Neural progenitor cell (in vitro differentiated cells): Measurements from ENCODE around the gene MFRP. TPM values are rescaled to one million over a fixed set of nuclear protein-coding genes. Genes with fewer than 3 reads are reported as not detected.

ENCODE experiments used
- DNase-seq: peaks from one replicate; pipeline ENCODE4 v3.0.0-alpha.2; 2016; ENCODE audit warnings: low spot score
- H2AFZ ChIP-seq: fragments of 200-600 bp; sonication (generic); replicated peaks from 2 replicates; pipeline ENCODE4 v1.6.1; 2016; ENCODE audit warnings: antibody characterized with exemption
- H3F3A ChIP-seq: fragments of 200-600 bp; sonication (generic); 2 replicates; pipeline ENCODE4 v1.6.1; 2016; ENCODE audit warnings: antibody characterized with exemption, low read depth
- H3K27ac ChIP-seq: fragments of 200-600 bp; sonication (generic); 2 replicates; pipeline ENCODE4 v1.5.1; 2016; ENCODE audit warnings: mild to moderate bottlenecking
- H3K27me3 ChIP-seq: fragments of 200-600 bp; sonication (generic); 2 replicates; pipeline ENCODE4 v1.6.1; 2016; ENCODE audit warnings: mild to moderate bottlenecking, moderate library complexity
- H3K36me3 ChIP-seq: fragments of 200-600 bp; sonication (generic); 2 replicates; pipeline ENCODE4 v1.5.1; 2016
- H3K4me1 ChIP-seq: fragments of 200-600 bp; sonication (generic); 2 replicates; pipeline ENCODE4 v1.6.1; 2016; ENCODE audit warnings: mixed run types
- H3K4me2 ChIP-seq: fragments of 200-600 bp; sonication (generic); 2 replicates; pipeline ENCODE4 v1.6.1; 2016
- H3K4me3 ChIP-seq: fragments of 200-600 bp; sonication (generic); 2 replicates; pipeline ENCODE4 v1.5.1; 2016
- H3K79me2 ChIP-seq: fragments of 200-600 bp; sonication (generic); 2 replicates; pipeline ENCODE4 v1.6.1; 2016; ENCODE audit warnings: low read depth
- H3K9ac ChIP-seq: fragments of 200-600 bp; sonication (generic); 2 replicates; pipeline ENCODE4 v1.6.1; 2016
- H3K9me3 ChIP-seq: fragments of 200-600 bp; sonication (generic); 2 replicates; pipeline ENCODE4 v1.5.1; 2016; ENCODE audit warnings: low read depth
- H4K20me1 ChIP-seq: fragments of 200-600 bp; sonication (generic); 2 replicates; pipeline ENCODE4 v1.6.1; 2016; ENCODE audit warnings: low read depth
- H3K27ac Mint-ChIP-seq: 3 replicates; pipeline ENCODE4 v1.8.0; 2021; ENCODE audit warnings: mixed read lengths
- H3K27me3 Mint-ChIP-seq: 2 replicates; pipeline ENCODE4 v1.8.0; 2022; ENCODE audit warnings: low read depth, mild to moderate bottlenecking, inconsistent platforms, moderate library complexity, mixed read lengths; ENCODE audit not compliant: insufficient read depth
- H3K36me3 Mint-ChIP-seq: 3 replicates; pipeline ENCODE4 v1.8.0; 2021; ENCODE audit warnings: mixed read lengths
- H3K4me1 Mint-ChIP-seq: 3 replicates; pipeline ENCODE4 v1.8.0; 2021; ENCODE audit warnings: mixed read lengths
- H3K4me3 Mint-ChIP-seq: 3 replicates; pipeline ENCODE4 v1.8.0; 2021; ENCODE audit warnings: mild to moderate bottlenecking, moderate library complexity, mixed read lengths
- H3K9me3 Mint-ChIP-seq: 3 replicates; pipeline ENCODE4 v1.8.0; 2020; ENCODE audit warnings: mixed read lengths
- CTCF ChIP-seq: fragments of 200-600 bp; sonication (generic); IDR thresholded peaks from 2 replicates; pipeline ENCODE4 v1.5.1; 2017; ENCODE audit warnings: antibody characterized with exemption, mild to moderate bottlenecking
- EZH2 ChIP-seq: fragments of 200-600 bp; sonication (generic); IDR thresholded peaks from 2 replicates; pipeline ENCODE4 v1.6.1; 2017; ENCODE audit warnings: antibody characterized with exemption, mild to moderate bottlenecking, moderate library complexity
- EZH2phosphoT487 ChIP-seq: fragments of 200-600 bp; sonication (generic); IDR thresholded peaks from 2 replicates; pipeline ENCODE4 v1.6.1; 2017; ENCODE audit warnings: antibody characterized with exemption
- total RNA-seq: library from RNA; depleted of rRNA; stranded (reverse); fragments of >200 nt; gene quantifications from 2 replicates; pipeline ENCODE4 v1.2.3, GENCODE V29; 2015; ENCODE audit warnings: low replicate concordance

Gene MFRP
- total RNA-seq, 1 donor from 2014 or later: not detected

- no peak overlapping the region for H3K9ac ChIP-seq
- Mint-ChIP-seq H3K36me3 (no peaks in the 10 kb centered on the region), H3K9me3 (peaks cover 3% of the 10 kb centered on the region), H3K27me3 (peaks cover 17% of the 10 kb centered on the region), H3K4me1 (peaks cover 34% of the 10 kb centered on the region), H3K4me3 (no peak overlapping the region), H3K27ac (peak overlapping the region; percentile 81)
- DNase-seq: no peak
- H4K20me1 ChIP-seq: no peaks in the 10 kb centered on the region
- peaks cover 13% of the 10 kb centered on the region for H3K4me1 ChIP-seq
- H3K9me3 ChIP-seq: no peaks in the 10 kb centered on the region
- H2AFZ ChIP-seq: no peak overlapping the region
- no peak overlapping the region for H3K27ac ChIP-seq
- no peaks in the 10 kb centered on the region for H3K36me3 ChIP-seq
- no peaks in the 10 kb centered on the region for H3K79me2 ChIP-seq
- no peak overlapping the region for H3K4me2 ChIP-seq
- H3F3A ChIP-seq: peaks cover 12% of the 10 kb centered on the region
- H3K27me3 ChIP-seq: peaks cover 14% of the 10 kb centered on the region
- no peak for TF ChIP-seq EZH2
- TF ChIP-seq EZH2phosphoT487: no peak
- no peak for TF ChIP-seq CTCF
- H3K4me3 ChIP-seq: no peak overlapping the region
Measured at GRCh38 chr11:119347242-119347641, 737 bp upstream of the MFRP start.

GRCh38 chr11:119345685-119346084, 820 bp downstream of the MFRP start:
- no peak overlapping the region for H3K4me3 ChIP-seq
- Mint-ChIP-seq H3K27me3 (peaks cover 20% of the 10 kb centered on the region), H3K36me3 (no peaks in the 10 kb centered on the region), H3K4me1 (peaks cover 30% of the 10 kb centered on the region), H3K9me3 (peaks cover 3% of the 10 kb centered on the region), H3K4me3 (no peak overlapping the region), H3K27ac (no peak overlapping the region)
- H3K9ac ChIP-seq: no peak overlapping the region
- peaks cover 23% of the 10 kb centered on the region for H3K4me1 ChIP-seq
- no peak overlapping the region for H2AFZ ChIP-seq
- H3K79me2 ChIP-seq: no peaks in the 10 kb centered on the region
- H3K4me2 ChIP-seq: no peak overlapping the region
- no peaks in the 10 kb centered on the region for H3K9me3 ChIP-seq
- no peaks in the 10 kb centered on the region for H3K36me3 ChIP-seq
- DNase-seq: no peak
- H4K20me1 ChIP-seq: no peaks in the 10 kb centered on the region
- no peak for TF ChIP-seq EZH2phosphoT487
- TF ChIP-seq EZH2: no peak
- H3F3A ChIP-seq: peaks cover 15% of the 10 kb centered on the region
- peaks cover 30% of the 10 kb centered on the region for H3K27me3 ChIP-seq
- H3K27ac ChIP-seq: no peak overlapping the region

- peaks cover 33% of the 10 kb centered on the region for H3K4me1 ChIP-seq
- no peak overlapping the region for H2AFZ ChIP-seq
- no peaks in the 10 kb centered on the region for H3K36me3 ChIP-seq
- Mint-ChIP-seq H3K36me3 (no peaks in the 10 kb centered on the region), H3K9me3 (no peaks in the 10 kb centered on the region), H3K27me3 (peaks cover 20% of the 10 kb centered on the region), H3K4me3 (no peak overlapping the region), H3K27ac (no peak overlapping the region), H3K4me1 (peaks cover 25% of the 10 kb centered on the region)
- TF ChIP-seq EZH2phosphoT487: no peak
- no peak for TF ChIP-seq CTCF
- no peak for TF ChIP-seq EZH2
- H3K4me2 ChIP-seq: no peak overlapping the region
- peaks cover 42% of the 10 kb centered on the region for H3K27me3 ChIP-seq
- H3F3A ChIP-seq: peaks cover 9% of the 10 kb centered on the region
- no peak for DNase-seq
- no peaks in the 10 kb centered on the region for H3K9me3 ChIP-seq
- H4K20me1 ChIP-seq: peaks cover under 1% of the 10 kb centered on the region
- no peak overlapping the region for H3K9ac ChIP-seq
- no peaks in the 10 kb centered on the region for H3K79me2 ChIP-seq
- H3K27ac ChIP-seq: no peak overlapping the region
- no peak overlapping the region for H3K4me3 ChIP-seq
Measured at GRCh38 chr11:119344291-119345010, 2.1 kb downstream of the MFRP start.

- H3K27ac Mint-ChIP-seq: no peak overlapping the region
- no peak overlapping the region for H3K4me3 ChIP-seq
- DNase-seq: no peak
- peaks cover 49% of the 10 kb centered on the region for H3K27me3 ChIP-seq
- TF ChIP-seq EZH2 (no peak), CTCF (no peak), EZH2phosphoT487 (no peak)
- no peaks in the 10 kb centered on the region for H3K79me2 ChIP-seq
- no peaks in the 10 kb centered on the region for H3K9me3 Mint-ChIP-seq
- H3K36me3 ChIP-seq: no peaks in the 10 kb centered on the region
- H3K9ac ChIP-seq: no peak overlapping the region
- no peak overlapping the region for H2AFZ ChIP-seq
- no peak overlapping the region for H3K4me2 ChIP-seq
- H3K4me1 ChIP-seq: peaks cover 40% of the 10 kb centered on the region
- H3F3A ChIP-seq: peaks cover 17% of the 10 kb centered on the region
- peaks cover 8% of the 10 kb centered on the region for H4K20me1 ChIP-seq
- no peak overlapping the region for H3K4me3 Mint-ChIP-seq
- H3K27ac ChIP-seq: no peak overlapping the region
- H3K36me3 Mint-ChIP-seq: no peaks in the 10 kb centered on the region
- no peaks in the 10 kb centered on the region for H3K9me3 ChIP-seq
- peaks cover 32% of the 10 kb centered on the region for H3K4me1 Mint-ChIP-seq
- H3K27me3 Mint-ChIP-seq: peaks cover 22% of the 10 kb centered on the region
Measured at GRCh38 chr11:119343726-119344125, 2.8 kb downstream of the MFRP start.
